HepG2 (cell line): ENCODE measurements around the gene HECTD1. TPM values are rescaled to one million over a fixed set of nuclear protein-coding genes. Genes with fewer than 3 reads are reported as not detected.
"Not testable (repeated sequence)": the region's sequence is repeated elsewhere in the genome, so short reads cannot be mapped to it uniquely, and the experiment has no call there.

Experiments used
- ATF7 ChIP-seq, 2 experiments: fragments of 450-650 bp in 1 of 2; sonication (generic) in 1 of 2; formaldehyde crosslinking in 1 of 2; IDR thresholded peaks; 2 replicates each; pipeline versions ENCODE4 v1.4.0 to v1.6.1; 2016 to 2020; ENCODE audit warnings: antibody characterized with exemption in 1 of 2, mild to moderate bottlenecking in 1 of 2, missing genetic modification reagents in 1 of 2
- BORCS8-MEF2B ChIP-seq: sonication (generic); formaldehyde crosslinking; IDR thresholded peaks from 2 replicates; pipeline ENCODE4 v1.8.0; 2022; ENCODE audit warnings: mild to moderate bottlenecking, missing genetic modification reagents
- BRCA1 ChIP-seq: sonication (generic); formaldehyde crosslinking; IDR thresholded peaks from 2 replicates; pipeline ENCODE4 v1.4.0; 2020; ENCODE audit warnings: missing genetic modification reagents
- CCDC6 ChIP-seq: sonication (generic); formaldehyde crosslinking; IDR thresholded peaks from 2 replicates; pipeline ENCODE4 v1.8.1; 2022; ENCODE audit warnings: mild to moderate bottlenecking, missing genetic modification reagents, moderate library complexity
- MED1 ChIP-seq: sonication (generic); formaldehyde crosslinking; IDR thresholded peaks from 2 replicates; pipeline ENCODE4 v1.4.0; 2020; ENCODE audit warnings: missing genetic modification reagents
- MEIS1 ChIP-seq: sonication (generic); formaldehyde crosslinking; IDR thresholded peaks from 2 replicates; pipeline ENCODE4 v1.9.0; 2021; ENCODE audit warnings: mild to moderate bottlenecking, missing genetic modification reagents, moderate library complexity, borderline replicate concordance
- MYC ChIP-seq: sonication (generic); formaldehyde crosslinking; IDR thresholded peaks from 2 replicates; pipeline ENCODE4 v1.9.0; 2021; ENCODE audit warnings: missing genetic modification reagents, borderline replicate concordance
- NFKB2 ChIP-seq: sonication (generic); formaldehyde crosslinking; IDR thresholded peaks from 2 replicates; pipeline ENCODE4 v1.4.0; 2020; ENCODE audit warnings: missing genetic modification reagents, borderline replicate concordance
- RFXAP ChIP-seq: sonication (generic); formaldehyde crosslinking; IDR thresholded peaks from 2 replicates; pipeline ENCODE4 v1.4.0; 2020; ENCODE audit warnings: missing genetic modification reagents, borderline replicate concordance
- SMAD9 ChIP-seq: sonication (generic); formaldehyde crosslinking; IDR thresholded peaks from 2 replicates; pipeline ENCODE4 v1.5.1; 2020; ENCODE audit warnings: mild to moderate bottlenecking, missing genetic modification reagents
- ZFP90 ChIP-seq: sonication (generic); formaldehyde crosslinking; IDR thresholded peaks from 2 replicates; pipeline ENCODE4 v1.8.0; 2022; ENCODE audit warnings: missing genetic modification reagents, mild to moderate bottlenecking, inconsistent platforms, borderline replicate concordance
- ZNF121 ChIP-seq: sonication (generic); formaldehyde crosslinking; IDR thresholded peaks from 2 replicates; pipeline ENCODE4 v1.5.0; 2020; ENCODE audit warnings: mild to moderate bottlenecking, missing genetic modification reagents
- ZNF180 ChIP-seq: sonication (generic); formaldehyde crosslinking; IDR thresholded peaks from 2 replicates; pipeline ENCODE4 v1.4.0; 2020; ENCODE audit warnings: low read depth, missing genetic modification reagents, borderline replicate concordance
- ZNF263 ChIP-seq: sonication (generic); formaldehyde crosslinking; IDR thresholded peaks from 2 replicates; pipeline ENCODE4 v1.4.0; 2020; ENCODE audit warnings: missing genetic modification reagents
- ZNF264 ChIP-seq: sonication (generic); formaldehyde crosslinking; IDR thresholded peaks from 2 replicates; pipeline ENCODE4 v1.4.0; 2020; ENCODE audit warnings: missing genetic modification reagents
- ZNF510 ChIP-seq: sonication (generic); formaldehyde crosslinking; IDR thresholded peaks from 2 replicates; pipeline ENCODE4 v1.4.0; 2020; ENCODE audit warnings: low read depth, mild to moderate bottlenecking, missing genetic modification reagents
- ZNF777 ChIP-seq: sonication (generic); formaldehyde crosslinking; IDR thresholded peaks from 2 replicates; pipeline ENCODE4 v1.4.0; 2020; ENCODE audit warnings: missing genetic modification reagents
- ZNF781 ChIP-seq: sonication (generic); formaldehyde crosslinking; IDR thresholded peaks from 2 replicates; pipeline ENCODE4 v1.5.1; 2020; ENCODE audit warnings: borderline replicate concordance, mild to moderate bottlenecking, missing genetic modification reagents; ENCODE audit errors: not compliant biosample characterization
- ZNF782 ChIP-seq: sonication (generic); formaldehyde crosslinking; IDR thresholded peaks from 2 replicates; pipeline ENCODE4 v1.4.0; 2020; ENCODE audit warnings: missing genetic modification reagents, mild to moderate bottlenecking, borderline replicate concordance
- polyA plus RNA-seq, 8 experiments: library from polyadenylated mRNA; depleted of rRNA in 3 of 8; stranded (reverse) in 7 of 8; unstranded in 1 of 8; fragments of >200 nt; fragmentation: Illumina TruSeq in 4 of 8; extraction: Trizol in 4 of 8; gene quantifications; 2 replicates each; pipeline versions ENCODE4 v1.2.1 to v1.2.3, GENCODE V29; 2011 to 2016; ENCODE audit warnings: low read depth in 4 of 8, missing spikeins in 1 of 8, mixed read lengths in 1 of 8; ENCODE audit not compliant: insufficient read depth in 1 of 8
- total RNA-seq, 5 experiments: library from RNA; depleted of rRNA; stranded (reverse); fragments of >200 nt; fragmentation: Illumina TruSeq; extraction: Trizol; gene quantifications; 2 replicates each; pipeline ENCODE4 v1.2.3, GENCODE V29; 2016; ENCODE audit warnings: low read depth in 1 of 5
- TF ChIP-seq, protein P1 (sequence below): sonication (generic); formaldehyde crosslinking; IDR thresholded peaks from 2 replicates; pipeline ENCODE4 v1.5.0; 2020; ENCODE audit warnings: missing genetic modification reagents
- TF ChIP-seq, protein P2 (sequence below): sonication (generic); formaldehyde crosslinking; IDR thresholded peaks from 2 replicates; pipeline ENCODE4 v1.5.0; 2020; ENCODE audit warnings: mild to moderate bottlenecking, missing genetic modification reagents
- TF ChIP-seq, protein P3 (sequence below): IDR thresholded peaks from 2 replicates; pipeline ENCODE4 v1.6.1; 2016; ENCODE audit warnings: missing compliant biosample characterization, missing genetic modification reagents, borderline replicate concordance

Gene HECTD1
- total and polyA plus RNA-seq, 2 of the 13 experiments (the other 11 are each of a cell fraction or from before 2014, with no cell fraction given), result 312 to 560 TPM

DNA sequence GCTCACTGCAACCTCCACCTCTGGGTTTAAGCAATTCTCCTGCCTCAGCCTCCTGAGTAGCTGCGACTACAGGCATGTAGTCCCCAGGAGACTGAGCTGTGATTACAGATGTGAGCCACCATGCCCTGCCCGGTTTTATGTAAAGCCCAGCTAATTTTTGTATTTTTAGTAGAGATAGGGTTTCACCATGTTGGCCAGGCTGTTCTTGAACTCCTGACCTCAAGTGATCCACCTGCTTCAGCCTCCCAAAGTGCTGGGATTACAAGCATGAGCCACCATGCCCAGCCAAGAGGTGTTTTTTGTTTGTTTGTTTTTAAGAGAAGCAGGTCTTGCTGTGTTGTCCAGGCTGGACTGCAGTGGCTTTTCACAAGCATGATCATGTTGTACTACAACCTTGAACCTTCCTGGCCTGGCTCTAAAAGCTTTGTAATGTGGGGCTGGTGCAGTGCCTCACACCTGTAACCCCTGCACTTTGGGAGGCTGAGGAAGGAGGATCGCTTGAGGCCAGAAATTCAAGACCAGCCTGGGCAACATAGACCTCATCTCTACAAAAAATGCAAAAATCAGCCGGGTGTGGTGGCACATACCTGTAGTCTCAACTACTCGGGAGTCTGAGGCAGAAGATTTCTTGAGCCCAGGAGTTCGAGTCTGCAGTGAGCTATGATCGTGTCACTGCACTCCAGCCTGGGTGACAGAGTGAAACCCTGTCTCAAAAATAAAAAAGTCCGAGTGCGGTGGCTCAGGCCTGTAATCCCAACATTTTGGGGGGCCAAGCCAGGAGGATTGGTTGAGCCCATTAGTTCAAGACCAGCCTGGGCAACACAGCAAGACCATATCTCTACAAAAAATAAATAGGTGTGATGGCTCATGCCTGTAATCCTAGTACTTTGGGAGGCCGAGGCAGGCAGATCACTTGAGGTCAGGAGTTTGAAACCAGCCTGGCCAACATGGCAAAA is 113.4 kb downstream of the HECTD1 start (continued):
- TF ChIP-seq CCDC6 (CRISPR knock-in tag) (0 out of 2 replicates have a peak, but pooled peaks have one; percentile 11), ZNF263 (CRISPR knock-in tag) (0 out of 2 replicates have a peak, but pooled peaks have one; percentile 30), BORCS8-MEF2B (CRISPR knock-in tag) (0 out of 2 replicates have a peak, but pooled peaks have one; percentile 34), MYC (0 out of 2 replicates have a peak, but pooled peaks have one; percentile 24), RFXAP (CRISPR knock-in tag) (0 out of 2 replicates have a peak, but pooled peaks have one; percentile 31), SMAD9 (0 out of 2 replicates have a peak, but pooled peaks have one; percentile 47), NFKB2 (CRISPR knock-in tag) (peak; percentile 68; the same call in 1 of the 2 replicates), ATF7 (CRISPR knock-in tag; IDR thresholded peaks at IDR 0.05) (peak; percentile 4; the same call in 1 of the 2 replicates), BRCA1 (CRISPR knock-in tag) (0 out of 2 replicates have a peak, but pooled peaks have one; percentile 28), ZNF121 (CRISPR knock-in tag) (peak; percentile 96), ZNF510 (CRISPR knock-in tag) (0 out of 2 replicates have a peak, but pooled peaks have one; percentile 24), ZNF777 (CRISPR knock-in tag) (0 out of 2 replicates have a peak, but pooled peaks have one; percentile 34), ZFP90 (CRISPR knock-in tag) (peak; percentile 82; the same call in 1 of the 2 replicates), ZNF781 (peak; percentile 51), ZNF782 (0 out of 2 replicates have a peak, but pooled peaks have one; percentile 45), MED1 (CRISPR knock-in tag) (peak; percentile 21; the same call in 1 of the 2 replicates), MEIS1 (CRISPR knock-in tag) (0 out of 2 replicates have a peak, but pooled peaks have one; percentile 56), ZNF180 (0 out of 2 replicates have a peak, but pooled peaks have one; percentile 15), ZNF264 (CRISPR knock-in tag) (peak; percentile 36; the same call in 1 of the 2 replicates)
- TF ChIP-seq, protein P1, sequence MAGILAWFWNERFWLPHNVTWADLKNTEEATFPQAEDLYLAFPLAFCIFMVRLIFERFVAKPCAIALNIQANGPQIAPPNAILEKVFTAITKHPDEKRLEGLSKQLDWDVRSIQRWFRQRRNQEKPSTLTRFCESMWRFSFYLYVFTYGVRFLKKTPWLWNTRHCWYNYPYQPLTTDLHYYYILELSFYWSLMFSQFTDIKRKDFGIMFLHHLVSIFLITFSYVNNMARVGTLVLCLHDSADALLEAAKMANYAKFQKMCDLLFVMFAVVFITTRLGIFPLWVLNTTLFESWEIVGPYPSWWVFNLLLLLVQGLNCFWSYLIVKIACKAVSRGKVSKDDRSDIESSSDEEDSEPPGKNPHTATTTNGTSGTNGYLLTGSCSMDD (CRISPR knock-in tag), result peak; percentile 88; the same call in 1 of the 2 replicates
- TF ChIP-seq ATF7 (IDR thresholded peaks at IDR 0.05), result not testable (repeated sequence)
- TF ChIP-seq, protein P2, sequence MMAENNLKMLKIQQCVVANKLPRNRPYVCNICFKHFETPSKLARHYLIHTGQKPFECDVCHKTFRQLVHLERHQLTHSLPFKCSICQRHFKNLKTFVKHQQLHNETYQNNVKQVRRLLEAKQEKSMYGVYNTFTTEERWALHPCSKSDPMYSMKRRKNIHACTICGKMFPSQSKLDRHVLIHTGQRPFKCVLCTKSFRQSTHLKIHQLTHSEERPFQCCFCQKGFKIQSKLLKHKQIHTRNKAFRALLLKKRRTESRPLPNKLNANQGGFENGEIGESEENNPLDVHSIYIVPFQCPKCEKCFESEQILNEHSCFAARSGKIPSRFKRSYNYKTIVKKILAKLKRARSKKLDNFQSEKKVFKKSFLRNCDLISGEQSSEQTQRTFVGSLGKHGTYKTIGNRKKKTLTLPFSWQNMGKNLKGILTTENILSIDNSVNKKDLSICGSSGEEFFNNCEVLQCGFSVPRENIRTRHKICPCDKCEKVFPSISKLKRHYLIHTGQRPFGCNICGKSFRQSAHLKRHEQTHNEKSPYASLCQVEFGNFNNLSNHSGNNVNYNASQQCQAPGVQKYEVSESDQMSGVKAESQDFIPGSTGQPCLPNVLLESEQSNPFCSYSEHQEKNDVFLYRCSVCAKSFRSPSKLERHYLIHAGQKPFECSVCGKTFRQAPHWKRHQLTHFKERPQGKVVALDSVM (CRISPR knock-in tag), result peak; percentile 98
- TF ChIP-seq, protein P3, sequence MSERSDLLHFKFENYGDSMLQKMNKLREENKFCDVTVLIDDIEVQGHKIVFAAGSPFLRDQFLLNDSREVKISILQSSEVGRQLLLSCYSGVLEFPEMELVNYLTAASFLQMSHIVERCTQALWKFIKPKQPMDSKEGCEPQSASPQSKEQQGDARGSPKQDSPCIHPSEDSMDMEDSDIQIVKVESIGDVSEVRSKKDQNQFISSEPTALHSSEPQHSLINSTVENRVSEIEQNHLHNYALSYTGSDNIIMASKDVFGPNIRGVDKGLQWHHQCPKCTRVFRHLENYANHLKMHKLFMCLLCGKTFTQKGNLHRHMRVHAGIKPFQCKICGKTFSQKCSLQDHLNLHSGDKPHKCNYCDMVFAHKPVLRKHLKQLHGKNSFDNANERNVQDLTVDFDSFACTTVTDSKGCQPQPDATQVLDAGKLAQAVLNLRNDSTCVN (CRISPR knock-in tag), result 0 out of 2 replicates have a peak, but pooled peaks have one; percentile 6
